SU-DHL-6 (cell line): ENCODE measurements around the gene TGM3.

Source experiments
- CTCF ChIP-seq: fragments of 200-600 bp; sonication (generic); IDR thresholded peaks from one replicate; pipeline ENCODE4 v1.5.1; 2017; ENCODE audit warnings: antibody characterized with exemption, mild to moderate bottlenecking, low read length, moderate library complexity; ENCODE audit not compliant: insufficient read depth, poor library complexity, severe bottlenecking
- EZH2phosphoT487 ChIP-seq: fragments of 200-600 bp; sonication (generic), shearing (Covaris generic); conservative IDR thresholded peaks from 2 replicates; pipeline ENCODE4 v1.6.1; 2018; ENCODE audit warnings: mild to moderate bottlenecking, antibody characterized with exemption, low read length, moderate library complexity, mixed read lengths

- TF ChIP-seq CTCF (no peak), EZH2phosphoT487 (no peak)
These were observed 30.2 kb downstream of the TGM3 start for GRCh38 chr20:2326046-2326445.
